Right atrium auricular region (tissue), 2 donors: Measurements from ENCODE around the gene SF3B1. TPM values are rescaled to one million over a fixed set of nuclear protein-coding genes. Genes with fewer than 3 reads are reported as not detected.

Experiments
- DNase-seq: peaks from one replicate; pipeline ENCODE4 v3.0.0-alpha.2; 2019; ENCODE audit warnings: low spot score
- H3K27ac ChIP-seq, 2 donors: fragments of 200-600 bp; sonication (generic); 1 replicate in 1 of 2; 2 replicates in 1 of 2; pipeline ENCODE4 v1.5.1; 2016 to 2019
- H3K27me3 ChIP-seq, 2 donors: fragments of 200-600 bp; sonication (generic); one replicate each; pipeline versions ENCODE4 v1.5.1 to v1.6.0; 2017 to 2019
- H3K36me3 ChIP-seq: fragments of 200-600 bp; sonication (generic); one replicate; pipeline ENCODE4 v1.5.1; 2016
- H3K4me1 ChIP-seq, 2 donors: fragments of 200-600 bp; sonication (generic); one replicate each; pipeline versions ENCODE4 v1.5.1 to v1.6.0; 2017 to 2019
- H3K4me3 ChIP-seq, 2 donors: fragments of 200-600 bp; sonication (generic); 1 replicate in 1 of 2; 2 replicates in 1 of 2; pipeline ENCODE4 v1.5.1; 2017 to 2019; ENCODE audit warnings: mild to moderate bottlenecking in 1 of 2, moderate library complexity in 1 of 2
- H3K9me3 ChIP-seq, 2 donors: fragments of 200-600 bp; sonication (generic); one replicate each; pipeline ENCODE4 v1.5.1; 2019
- CTCF ChIP-seq, 2 donors: fragments of 200-600 bp; sonication (generic); IDR thresholded peaks; one replicate each; pipeline ENCODE4 v1.5.1; 2019; ENCODE audit warnings: antibody characterized with exemption in 2 of 2
- total RNA-seq, 2 donors: library from RNA; depleted of rRNA; stranded (reverse); fragments of >200 nt; gene quantifications; one replicate each; pipeline ENCODE4 v1.1.0, GENCODE V29; 2016

Gene SF3B1
- total RNA-seq, 2 donors from 2014 or later: 103 to 128 TPM

- Histone ChIP-seq H3K4me1 (peaks cover 0 to 20% of the 10 kb centered on the region in 2 donors), H3K9me3 (no peaks in the 10 kb centered on the region), H3K36me3 (peaks cover 57% of the 10 kb centered on the region), H3K27ac (no peak overlapping the region), H3K27me3 (no peaks in the 10 kb centered on the region), H3K4me3 (no peak overlapping the region)
- DNase-seq: no peak
- no peak for TF ChIP-seq CTCF (IDR thresholded peaks at IDR 0.05)
Measured at GRCh38 chr2:197464175-197464574, 29.3 kb upstream of the SF3B1 start.

- no peak overlapping the region for H3K27ac ChIP-seq
- H3K4me1 ChIP-seq: peaks cover 0 to 25% of the 10 kb centered on the region in 2 donors
- no peak for TF ChIP-seq CTCF (IDR thresholded peaks at IDR 0.05)
- no peaks in the 10 kb centered on the region for H3K9me3 ChIP-seq
- DNase-seq: no peak
- H3K4me3 ChIP-seq: no peak overlapping the region
- no peaks in the 10 kb centered on the region for H3K27me3 ChIP-seq
- H3K36me3 ChIP-seq: peaks cover 28% of the 10 kb centered on the region
Measured at GRCh38 chr2:197461057-197461456, 26.2 kb upstream of the SF3B1 start.

GRCh38 chr2:197460649-197461048, 25.8 kb upstream of the SF3B1 start:
- DNase-seq: no peak
- Histone ChIP-seq H3K4me3 (no peak overlapping the region), H3K4me1 (peaks cover 0 to 25% of the 10 kb centered on the region in 2 donors), H3K9me3 (no peaks in the 10 kb centered on the region), H3K36me3 (peaks cover 24% of the 10 kb centered on the region), H3K27me3 (no peaks in the 10 kb centered on the region), H3K27ac (no peak overlapping the region)
- TF ChIP-seq CTCF (IDR thresholded peaks at IDR 0.05): no peak

GRCh38 chr2:197455428-197455827, 20.6 kb upstream of the SF3B1 start:
- no peak for TF ChIP-seq CTCF (IDR thresholded peaks at IDR 0.05)
- Histone ChIP-seq H3K27ac (no peak overlapping the region), H3K4me3 (no peak overlapping the region), H3K36me3 (peaks cover 6% of the 10 kb centered on the region), H3K4me1 (peaks cover 0 to 24% of the 10 kb centered on the region in 2 donors), H3K9me3 (no peaks in the 10 kb centered on the region), H3K27me3 (no peaks in the 10 kb centered on the region)
- DNase-seq: no peak

GRCh38 chr2:197454923-197455322, 20.1 kb upstream of the SF3B1 start:
- Histone ChIP-seq H3K27ac (peak overlapping the region; percentile 100), H3K4me1 (peaks cover 0 to 20% of the 10 kb centered on the region in 2 donors), H3K4me3 (peak overlapping the region; percentile 92 to 95), H3K9me3 (no peaks in the 10 kb centered on the region), H3K27me3 (no peaks in the 10 kb centered on the region), H3K36me3 (peaks cover under 1% of the 10 kb centered on the region)
- DNase-seq: no peak
- no peak for TF ChIP-seq CTCF (IDR thresholded peaks at IDR 0.05)

GRCh38 chr2:197453914-197454398, 19.1 kb upstream of the SF3B1 start:
- Histone ChIP-seq H3K4me1 (peaks cover 0 to 15% of the 10 kb centered on the region in 2 donors), H3K27ac (peak overlapping the region; percentile 100), H3K9me3 (no peaks in the 10 kb centered on the region), H3K4me3 (peak overlapping the region; percentile 92 to 95), H3K27me3 (no peaks in the 10 kb centered on the region), H3K36me3 (no peaks in the 10 kb centered on the region)
- TF ChIP-seq CTCF (IDR thresholded peaks at IDR 0.05): no peak
- peak; percentile 88 for DNase-seq
